Airway epithelial cell (primary cell): ENCODE measurements around the gene DNAJA2. TPM values are rescaled to one million over a fixed set of nuclear protein-coding genes. Genes with fewer than 3 reads are reported as not detected.

Experiments used
- total RNA-seq: library from RNA; depleted of rRNA; stranded (reverse); fragments of >200 nt; gene quantifications from 2 replicates; pipeline ENCODE4 v1.2.3, GENCODE V29; 2015

DNAJA2 gene
- total RNA-seq = 46.0 and 50.1 TPM in 2 replicates

DNA sequence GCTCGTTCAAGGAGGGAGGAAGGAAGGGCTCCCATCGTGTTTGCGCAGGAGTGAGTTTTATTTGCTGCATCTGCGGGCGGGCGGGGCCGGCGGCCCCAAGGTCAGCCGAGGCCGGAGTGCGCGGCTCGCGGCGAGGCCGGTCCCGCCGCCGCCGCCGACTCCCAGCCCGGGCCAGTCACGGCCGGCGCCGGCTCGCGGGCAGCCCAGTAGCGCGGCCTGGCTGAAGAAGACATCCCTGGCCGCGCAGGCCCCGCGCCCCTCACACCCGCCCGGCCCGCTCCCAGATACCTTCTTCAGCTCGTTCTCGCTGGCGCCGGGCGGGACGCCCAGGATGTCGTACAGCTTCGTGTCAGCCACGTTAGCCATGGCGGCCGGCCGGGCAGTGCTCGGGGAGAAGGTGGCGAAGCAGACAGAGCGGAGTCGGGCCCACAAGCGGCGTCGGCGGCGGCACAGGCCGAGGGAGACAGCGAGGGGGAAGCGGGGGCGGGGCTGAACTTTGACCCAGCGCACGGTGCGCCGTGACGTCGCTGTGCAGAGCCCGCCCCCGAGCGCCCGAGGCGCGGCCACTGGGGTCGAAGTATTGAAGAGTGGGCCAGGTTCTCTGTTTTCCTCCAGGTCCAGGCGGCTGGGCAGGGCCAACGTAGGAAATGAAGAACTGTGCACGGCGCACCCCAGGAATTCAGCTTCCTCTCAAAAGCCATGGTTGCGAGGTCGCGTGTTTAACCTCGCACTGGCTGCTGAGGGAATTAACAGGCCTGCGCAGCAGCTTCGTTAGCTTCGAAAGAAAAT is at the start of gene DNAJA2:
DNAJA2 (minus strand) TSS at position 468 of the 789 bp plus-strand sequence; CDS start at position 366, 102 bp downstream.

Other genes with a start within 250 kb of the DNAJA2 start
- 0.28 TPM in 1 of 2 replicates, not detected in the other for gene MYLK3, start 225.3 kb downstream of the DNAJA2 start, total RNA-seq
- 11.1 and 13.1 TPM in 2 replicates for gene C16orf87, start 142.5 kb downstream of the DNAJA2 start, total RNA-seq
- gene GPT2, start 89.3 kb downstream of the DNAJA2 start, total RNA-seq = 49.9 and 72.6 TPM in 2 replicates
- gene NETO2, start 170.3 kb upstream of the DNAJA2 start, total RNA-seq = 32.8 and 44.2 TPM in 2 replicates